Right atrium auricular region (tissue), 2 donors: ENCODE results near the gene TRAF4. TPM values are rescaled to one million over a fixed set of nuclear protein-coding genes. Genes with fewer than 3 reads are reported as not detected.
A peak's percentile ranks its signal among the peaks of the same experiment; 100 is the strongest.

Experiments used
- DNase-seq: peaks from one replicate; pipeline ENCODE4 v3.0.0-alpha.2; 2019; ENCODE audit warnings: low spot score
- H3K27ac ChIP-seq, 2 donors: fragments of 200-600 bp; sonication (generic); 1 replicate in 1 of 2; 2 replicates in 1 of 2; pipeline ENCODE4 v1.5.1; 2016 to 2019
- H3K27me3 ChIP-seq, 2 donors: fragments of 200-600 bp; sonication (generic); one replicate each; pipeline versions ENCODE4 v1.5.1 to v1.6.0; 2017 to 2019
- H3K36me3 ChIP-seq: fragments of 200-600 bp; sonication (generic); one replicate; pipeline ENCODE4 v1.5.1; 2016
- H3K4me1 ChIP-seq, 2 donors: fragments of 200-600 bp; sonication (generic); one replicate each; pipeline versions ENCODE4 v1.5.1 to v1.6.0; 2017 to 2019
- H3K4me3 ChIP-seq, 2 donors: fragments of 200-600 bp; sonication (generic); 1 replicate in 1 of 2; 2 replicates in 1 of 2; pipeline ENCODE4 v1.5.1; 2017 to 2019; ENCODE audit warnings: mild to moderate bottlenecking in 1 of 2, moderate library complexity in 1 of 2
- H3K9me3 ChIP-seq, 2 donors: fragments of 200-600 bp; sonication (generic); one replicate each; pipeline ENCODE4 v1.5.1; 2019
- total RNA-seq, 2 donors: library from RNA; depleted of rRNA; stranded (reverse); fragments of >200 nt; gene quantifications; one replicate each; pipeline ENCODE4 v1.1.0, GENCODE V29; 2016
- TF ChIP-seq, protein P1 (sequence below), 2 donors: fragments of 200-600 bp; sonication (generic); IDR thresholded peaks; one replicate each; pipeline ENCODE4 v1.5.1; 2019; ENCODE audit warnings: antibody characterized with exemption in 2 of 2

The TRAF4 gene
- total RNA-seq, 2 donors from 2014 or later, result 3.3 to 6.7 TPM

DNA sequence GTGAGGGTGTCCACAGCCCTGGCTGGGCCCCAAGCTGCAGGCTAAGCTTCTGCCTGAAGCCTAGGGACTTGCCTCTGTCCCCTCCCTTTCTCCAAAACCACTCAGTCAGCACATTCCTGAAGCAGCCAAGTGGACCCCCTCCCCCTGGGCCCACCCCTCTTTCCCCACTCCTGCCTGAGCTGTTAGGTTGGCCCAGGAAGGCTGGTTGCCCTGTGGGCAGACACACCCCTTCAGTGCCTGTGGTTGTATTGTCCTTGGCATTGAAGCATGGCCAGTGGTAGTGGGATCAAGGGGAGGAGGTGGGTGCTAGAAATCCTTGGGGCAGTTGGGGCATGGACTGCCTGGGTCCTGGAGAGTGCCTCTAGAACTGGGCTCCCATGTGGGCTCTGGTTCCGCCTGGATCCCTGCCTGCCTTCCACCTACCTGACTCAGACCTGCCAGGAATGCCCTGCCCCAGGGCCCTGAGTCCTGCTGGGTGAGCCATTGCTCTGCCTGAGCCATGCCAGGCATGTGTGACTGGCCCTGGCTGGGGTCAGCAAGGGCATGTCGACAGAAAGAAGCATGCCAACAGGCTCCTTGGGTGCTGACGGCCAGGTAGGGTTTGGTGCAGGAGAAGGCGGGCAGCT is 2.1 kb downstream of the TRAF4 start:
- H3K4me1 ChIP-seq, result peaks cover 2 to 57% of the 10 kb centered on the region in 2 donors
- H3K9me3 ChIP-seq, result no peaks in the 10 kb centered on the region
- no peak for DNase-seq
- H3K36me3 ChIP-seq, result peaks cover 11% of the 10 kb centered on the region
- TF ChIP-seq, protein P1, sequence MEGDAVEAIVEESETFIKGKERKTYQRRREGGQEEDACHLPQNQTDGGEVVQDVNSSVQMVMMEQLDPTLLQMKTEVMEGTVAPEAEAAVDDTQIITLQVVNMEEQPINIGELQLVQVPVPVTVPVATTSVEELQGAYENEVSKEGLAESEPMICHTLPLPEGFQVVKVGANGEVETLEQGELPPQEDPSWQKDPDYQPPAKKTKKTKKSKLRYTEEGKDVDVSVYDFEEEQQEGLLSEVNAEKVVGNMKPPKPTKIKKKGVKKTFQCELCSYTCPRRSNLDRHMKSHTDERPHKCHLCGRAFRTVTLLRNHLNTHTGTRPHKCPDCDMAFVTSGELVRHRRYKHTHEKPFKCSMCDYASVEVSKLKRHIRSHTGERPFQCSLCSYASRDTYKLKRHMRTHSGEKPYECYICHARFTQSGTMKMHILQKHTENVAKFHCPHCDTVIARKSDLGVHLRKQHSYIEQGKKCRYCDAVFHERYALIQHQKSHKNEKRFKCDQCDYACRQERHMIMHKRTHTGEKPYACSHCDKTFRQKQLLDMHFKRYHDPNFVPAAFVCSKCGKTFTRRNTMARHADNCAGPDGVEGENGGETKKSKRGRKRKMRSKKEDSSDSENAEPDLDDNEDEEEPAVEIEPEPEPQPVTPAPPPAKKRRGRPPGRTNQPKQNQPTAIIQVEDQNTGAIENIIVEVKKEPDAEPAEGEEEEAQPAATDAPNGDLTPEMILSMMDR (IDR thresholded peaks at IDR 0.05), result no peak
- H3K27ac ChIP-seq, result peak overlapping the region in 1 of 2 donors; percentile 88
- peak overlapping the region in 1 of 2 donors; percentile 77 for H3K4me3 ChIP-seq
- H3K27me3 ChIP-seq, result no peaks in the 10 kb centered on the region

- H3K36me3 ChIP-seq, result peaks cover 11% of the 10 kb centered on the region
- DNase-seq, result no peak
- peak overlapping the region in 1 of 2 donors; percentile 35 for H3K27ac ChIP-seq
- H3K9me3 ChIP-seq, result no peaks in the 10 kb centered on the region
- H3K27me3 ChIP-seq, result no peaks in the 10 kb centered on the region
- TF ChIP-seq, protein P1 (IDR thresholded peaks at IDR 0.05), result no peak
- peaks cover 2 to 57% of the 10 kb centered on the region in 2 donors for H3K4me1 ChIP-seq
- H3K4me3 ChIP-seq, result no peak overlapping the region
These were observed 2.8 kb downstream of the TRAF4 start for GRCh38 chr17:28746611-28747050.

DNA sequence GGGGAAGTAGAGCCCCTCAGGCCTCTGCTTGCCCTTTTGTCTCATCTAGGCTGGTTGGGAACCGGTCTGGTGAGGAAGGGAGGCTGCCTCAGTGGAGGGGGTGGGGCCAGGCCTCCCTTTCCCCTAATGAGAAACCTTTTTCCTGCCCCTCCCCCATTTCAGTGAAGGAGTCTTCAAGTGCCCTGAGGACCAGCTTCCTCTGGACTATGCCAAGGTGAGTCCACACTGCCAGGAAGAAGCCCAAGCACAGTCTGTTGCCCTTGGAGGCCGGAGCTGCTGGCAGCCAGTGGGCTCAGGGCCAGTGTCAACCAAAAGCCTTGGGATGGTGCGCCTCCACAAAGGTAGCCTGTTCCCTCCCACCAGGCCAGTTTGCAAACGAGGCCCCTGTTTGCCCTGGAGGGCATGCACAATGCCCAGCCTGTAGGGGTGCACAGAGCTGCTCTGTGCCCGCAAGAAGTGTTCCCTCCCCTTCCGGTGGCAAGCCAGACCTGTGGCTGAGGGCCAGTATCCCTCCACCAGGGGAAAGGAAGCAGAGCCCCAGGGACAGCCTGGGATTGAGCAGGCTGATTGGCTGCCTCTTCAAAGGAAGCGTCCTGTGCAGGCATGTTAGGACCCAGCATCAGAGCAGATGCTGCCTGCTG is 3.4 kb downstream of the TRAF4 start:
- Histone ChIP-seq H3K9me3 (no peaks in the 10 kb centered on the region), H3K4me1 (peaks cover 2 to 57% of the 10 kb centered on the region in 2 donors), H3K36me3 (peaks cover 11% of the 10 kb centered on the region), H3K27ac (peak overlapping the region in 1 of 2 donors; percentile 35), H3K4me3 (no peak overlapping the region), H3K27me3 (no peaks in the 10 kb centered on the region)
- DNase-seq, result no peak
- TF ChIP-seq, protein P1 (IDR thresholded peaks at IDR 0.05), result no peak

DNA sequence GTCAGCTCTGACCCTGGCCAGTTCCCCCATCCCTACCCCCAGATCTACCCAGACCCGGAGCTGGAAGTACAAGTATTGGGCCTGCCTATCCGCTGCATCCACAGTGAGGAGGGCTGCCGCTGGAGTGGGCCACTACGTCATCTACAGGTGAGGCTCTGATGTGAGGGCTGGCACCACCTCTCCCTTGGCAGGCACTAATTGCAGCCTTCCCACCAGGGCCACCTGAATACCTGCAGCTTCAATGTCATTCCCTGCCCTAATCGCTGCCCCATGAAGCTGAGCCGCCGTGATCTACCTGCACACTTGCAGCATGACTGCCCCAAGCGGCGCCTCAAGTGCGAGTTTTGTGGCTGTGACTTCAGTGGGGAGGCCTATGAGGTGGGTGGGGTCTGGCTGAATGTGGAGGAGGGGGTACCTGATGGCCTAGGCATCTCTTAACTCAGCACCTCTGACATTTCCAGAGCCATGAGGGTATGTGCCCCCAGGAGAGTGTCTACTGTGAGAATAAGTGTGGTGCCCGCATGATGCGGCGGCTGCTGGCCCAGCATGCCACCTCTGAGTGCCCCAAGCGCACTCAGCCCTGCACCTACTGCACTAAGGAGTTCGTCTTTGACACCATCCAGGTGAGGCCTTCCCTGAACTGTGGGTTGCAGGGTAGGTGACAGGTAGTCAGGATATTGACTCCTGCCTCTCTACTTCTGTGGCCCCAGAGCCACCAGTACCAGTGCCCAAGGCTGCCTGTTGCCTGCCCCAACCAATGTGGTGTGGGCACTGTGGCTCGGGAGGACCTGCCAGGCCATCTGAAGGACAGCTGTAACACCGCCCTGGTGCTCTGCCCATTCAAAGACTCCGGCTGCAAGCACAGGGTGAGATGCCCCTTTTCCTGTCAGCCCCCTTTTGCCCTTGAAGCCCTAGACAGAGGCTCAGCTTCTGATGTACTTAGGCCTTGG is 4.3 kb downstream of the TRAF4 start:
- H3K27ac ChIP-seq, result no peak overlapping the region
- TF ChIP-seq, protein P1 (IDR thresholded peaks at IDR 0.05), result no peak
- no peak for DNase-seq

GRCh38 chr17:28748852-28749515 is 5.2 kb downstream of the TRAF4 start:
- H3K4me1 ChIP-seq, result peaks cover 2 to 46% of the 10 kb centered on the region in 2 donors
- no peak overlapping the region for H3K27ac ChIP-seq
- H3K36me3 ChIP-seq, result peaks cover 11% of the 10 kb centered on the region
- TF ChIP-seq, protein P1 (IDR thresholded peaks at IDR 0.05), result no peak
- H3K4me3 ChIP-seq, result no peak overlapping the region
- no peak for DNase-seq
- H3K27me3 ChIP-seq, result no peaks in the 10 kb centered on the region
- no peaks in the 10 kb centered on the region for H3K9me3 ChIP-seq

More for the DNA sequence above, 4.3 kb downstream of the TRAF4 start:
- Histone ChIP-seq H3K36me3 (peaks cover 11% of the 10 kb centered on the region), H3K9me3 (no peaks in the 10 kb centered on the region), H3K4me1 (peaks cover 2 to 53% of the 10 kb centered on the region in 2 donors), H3K4me3 (no peak overlapping the region), H3K27me3 (no peaks in the 10 kb centered on the region)
